Fibroblast of lung (primary cell): Measurements from ENCODE around the gene AATF. TPM values are rescaled to one million over a fixed set of nuclear protein-coding genes. Genes with fewer than 3 reads are reported as not detected.

Experiments
- DNase-seq, 2 donors: peaks; one replicate each; pipeline versions ENCODE4 v3.0.0 to v3.0.0-alpha.2; 2010; ENCODE audit warnings: low read depth in 2 of 2
- H2AFZ ChIP-seq: 2 replicates; pipeline ENCODE4 v1.5.1; 2012; ENCODE audit warnings: low read length, control low read depth, inconsistent platforms
- H3K27ac ChIP-seq: 2 replicates; pipeline ENCODE4 v1.5.1; 2011; ENCODE audit warnings: low read length, control low read depth; ENCODE audit not compliant: insufficient read depth
- H3K27me3 ChIP-seq: 2 replicates; pipeline ENCODE4 v1.5.1; 2011; ENCODE audit warnings: mild to moderate bottlenecking, low read length; ENCODE audit not compliant: control insufficient read depth, insufficient read depth
- H3K36me3 ChIP-seq: 2 replicates; pipeline ENCODE4 v1.5.1; 2011; ENCODE audit warnings: low read length; ENCODE audit not compliant: control insufficient read depth, insufficient read depth
- H3K4me1 ChIP-seq: 2 replicates; pipeline ENCODE4 v1.5.1; 2011; ENCODE audit warnings: low read length; ENCODE audit not compliant: control insufficient read depth, insufficient read depth; ENCODE audit errors: extremely low read depth
- H3K4me2 ChIP-seq: 2 replicates; pipeline ENCODE4 v1.5.1; 2011; ENCODE audit warnings: low read length, control low read depth; ENCODE audit not compliant: insufficient read depth; ENCODE audit errors: extremely low read depth
- H3K4me3 ChIP-seq, 4 experiments: fragments of 200-600 bp in 1 of 4; sonication (generic) in 1 of 4; replicated peaks in 1 of 4; 2 replicates each; pipeline ENCODE4 v1.5.1; 2011 to 2016; ENCODE audit warnings: low read length in 4 of 4, low read depth in 3 of 4, mild to moderate bottlenecking in 3 of 4, control low read depth in 2 of 4, inconsistent platforms in 1 of 4, mixed read lengths in 1 of 4; ENCODE audit not compliant: insufficient read depth in 1 of 4; ENCODE audit errors: control extremely low read depth in 1 of 4
- H3K79me2 ChIP-seq: 2 replicates; pipeline ENCODE4 v1.5.1; 2012; ENCODE audit warnings: mild to moderate bottlenecking, low read length, inconsistent platforms; ENCODE audit not compliant: control insufficient read depth, insufficient read depth
- H3K9ac ChIP-seq: 2 replicates; pipeline ENCODE4 v1.5.1; 2011; ENCODE audit warnings: mild to moderate bottlenecking, low read length, control low read depth; ENCODE audit not compliant: insufficient read depth
- H3K9me3 ChIP-seq: 2 replicates; pipeline ENCODE4 v1.5.1; 2012; ENCODE audit warnings: low read depth, low read length; ENCODE audit not compliant: control insufficient read depth, insufficient read depth
- H4K20me1 ChIP-seq: 2 replicates; pipeline ENCODE4 v1.5.1; 2011; ENCODE audit warnings: low read length; ENCODE audit not compliant: control insufficient read depth, insufficient read depth; ENCODE audit errors: extremely low read depth
- EZH2 ChIP-seq: IDR thresholded peaks from 2 replicates; pipeline ENCODE4 v1.5.1; 2012; ENCODE audit warnings: low read length, control low read depth, mild to moderate bottlenecking; ENCODE audit errors: missing control alignments
- polyA plus RNA-seq, 2 donors: library from polyadenylated mRNA; depleted of rRNA in 1 of 2; stranded (reverse) in 1 of 2; unstranded in 1 of 2; fragments of >200 nt; gene quantifications; 2 replicates each; pipeline ENCODE4 v1.2.1, GENCODE V29; 2011 to 2012; ENCODE audit warnings: missing spikeins in 1 of 2
- total RNA-seq: library from RNA; depleted of rRNA; stranded (reverse); fragments of >200 nt; gene quantifications from 2 replicates; pipeline ENCODE4 v1.2.1, GENCODE V29; 2014
- TF ChIP-seq, protein P1 (sequence below), 2 donors: IDR thresholded peaks in 1 of 2; conservative IDR thresholded peaks in 1 of 2; 1 replicate in 1 of 2; 2 replicates in 1 of 2; pipeline ENCODE4 v1.5.1; 2011 to 2012; ENCODE audit warnings: low read length in 2 of 2, control low read depth in 1 of 2, inconsistent platforms in 1 of 2, low read depth in 1 of 2, mild to moderate bottlenecking in 1 of 2

Gene AATF
- total and polyA plus RNA-seq, 2 donors (not counting 1 experiment from before 2014, with no cell fraction given): 11.9 to 30.7 TPM

DNA sequence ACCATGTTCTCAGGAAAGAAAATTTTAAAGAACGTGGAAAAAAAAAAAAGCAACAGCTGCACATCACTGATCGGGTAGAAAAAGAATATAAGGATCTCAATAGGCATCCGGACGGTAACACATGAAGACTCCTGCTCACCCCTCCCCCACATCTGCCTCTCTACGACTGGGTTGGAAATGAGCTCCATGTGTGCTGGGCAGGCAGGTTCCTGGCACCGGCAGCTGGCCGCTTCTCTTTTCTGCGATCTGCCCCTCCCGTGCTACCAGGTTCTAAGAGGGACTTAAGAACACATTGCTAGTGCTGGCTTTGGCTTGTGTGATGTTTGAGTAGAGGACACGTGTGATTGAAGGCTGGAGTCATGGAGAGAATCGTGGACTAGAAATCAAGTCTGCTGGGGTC, 115.5 kb downstream of the AATF start:
- no peaks in the 10 kb centered on the region for H3K79me2 ChIP-seq
- H3K9ac ChIP-seq: no peak overlapping the region
- no peaks in the 10 kb centered on the region for H3K9me3 ChIP-seq
- no peak for TF ChIP-seq EZH2
- TF ChIP-seq, protein P1, sequence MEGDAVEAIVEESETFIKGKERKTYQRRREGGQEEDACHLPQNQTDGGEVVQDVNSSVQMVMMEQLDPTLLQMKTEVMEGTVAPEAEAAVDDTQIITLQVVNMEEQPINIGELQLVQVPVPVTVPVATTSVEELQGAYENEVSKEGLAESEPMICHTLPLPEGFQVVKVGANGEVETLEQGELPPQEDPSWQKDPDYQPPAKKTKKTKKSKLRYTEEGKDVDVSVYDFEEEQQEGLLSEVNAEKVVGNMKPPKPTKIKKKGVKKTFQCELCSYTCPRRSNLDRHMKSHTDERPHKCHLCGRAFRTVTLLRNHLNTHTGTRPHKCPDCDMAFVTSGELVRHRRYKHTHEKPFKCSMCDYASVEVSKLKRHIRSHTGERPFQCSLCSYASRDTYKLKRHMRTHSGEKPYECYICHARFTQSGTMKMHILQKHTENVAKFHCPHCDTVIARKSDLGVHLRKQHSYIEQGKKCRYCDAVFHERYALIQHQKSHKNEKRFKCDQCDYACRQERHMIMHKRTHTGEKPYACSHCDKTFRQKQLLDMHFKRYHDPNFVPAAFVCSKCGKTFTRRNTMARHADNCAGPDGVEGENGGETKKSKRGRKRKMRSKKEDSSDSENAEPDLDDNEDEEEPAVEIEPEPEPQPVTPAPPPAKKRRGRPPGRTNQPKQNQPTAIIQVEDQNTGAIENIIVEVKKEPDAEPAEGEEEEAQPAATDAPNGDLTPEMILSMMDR (conservative IDR thresholded peaks at IDR 0.05 in 1 of 2, IDR thresholded peaks at IDR 0.05 in 1 of 2; ENCODE audit: low read depth in 1 of 2, low read length in 2 of 2): no peak
- H3K27me3 ChIP-seq: peaks cover 11% of the 10 kb centered on the region
- H3K4me1 ChIP-seq: peaks cover 6% of the 10 kb centered on the region
- H2AFZ ChIP-seq: no peak overlapping the region
- no peak overlapping the region for H3K4me3 ChIP-seq
- H3K27ac ChIP-seq: no peak overlapping the region
- DNase-seq: no peak
- H3K36me3 ChIP-seq: no peaks in the 10 kb centered on the region
- H3K4me2 ChIP-seq: no peak overlapping the region
- H4K20me1 ChIP-seq: no peaks in the 10 kb centered on the region

DNA sequence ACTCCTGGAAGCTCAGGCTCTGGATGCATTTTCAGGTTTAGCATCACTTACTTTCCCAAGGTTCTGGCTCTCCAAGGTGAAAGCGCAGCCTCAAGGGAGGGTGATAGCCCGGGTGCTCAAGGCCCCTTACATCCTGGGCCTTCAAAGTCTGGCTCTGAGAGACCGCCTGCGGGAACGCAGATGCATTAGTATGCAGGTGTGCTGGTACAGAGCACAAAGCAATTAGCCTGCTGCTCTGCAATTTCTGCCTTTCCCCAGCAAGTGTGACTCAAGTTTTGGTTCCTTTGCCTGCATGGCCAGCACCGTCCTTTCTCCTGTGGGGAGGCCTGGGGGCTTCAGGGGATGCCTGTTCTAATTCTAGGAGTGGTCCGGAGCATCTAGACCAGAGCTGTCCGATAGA, 116.2 kb downstream of the AATF start:
- Histone ChIP-seq H4K20me1 (no peaks in the 10 kb centered on the region), H3K27me3 (peaks cover 11% of the 10 kb centered on the region), H3K36me3 (no peaks in the 10 kb centered on the region), H3K27ac (no peak overlapping the region), H3K4me1 (peaks cover 6% of the 10 kb centered on the region), H2AFZ (no peak overlapping the region), H3K9ac (no peak overlapping the region), H3K79me2 (no peaks in the 10 kb centered on the region), H3K9me3 (no peaks in the 10 kb centered on the region), H3K4me2 (no peak overlapping the region), H3K4me3 (no peak overlapping the region)
- no peak for DNase-seq
- TF ChIP-seq, protein P1 (conservative IDR thresholded peaks at IDR 0.05 in 1 of 2, IDR thresholded peaks at IDR 0.05 in 1 of 2; ENCODE audit: low read depth in 1 of 2, low read length in 2 of 2): no peak
- TF ChIP-seq EZH2: no peak

DNA sequence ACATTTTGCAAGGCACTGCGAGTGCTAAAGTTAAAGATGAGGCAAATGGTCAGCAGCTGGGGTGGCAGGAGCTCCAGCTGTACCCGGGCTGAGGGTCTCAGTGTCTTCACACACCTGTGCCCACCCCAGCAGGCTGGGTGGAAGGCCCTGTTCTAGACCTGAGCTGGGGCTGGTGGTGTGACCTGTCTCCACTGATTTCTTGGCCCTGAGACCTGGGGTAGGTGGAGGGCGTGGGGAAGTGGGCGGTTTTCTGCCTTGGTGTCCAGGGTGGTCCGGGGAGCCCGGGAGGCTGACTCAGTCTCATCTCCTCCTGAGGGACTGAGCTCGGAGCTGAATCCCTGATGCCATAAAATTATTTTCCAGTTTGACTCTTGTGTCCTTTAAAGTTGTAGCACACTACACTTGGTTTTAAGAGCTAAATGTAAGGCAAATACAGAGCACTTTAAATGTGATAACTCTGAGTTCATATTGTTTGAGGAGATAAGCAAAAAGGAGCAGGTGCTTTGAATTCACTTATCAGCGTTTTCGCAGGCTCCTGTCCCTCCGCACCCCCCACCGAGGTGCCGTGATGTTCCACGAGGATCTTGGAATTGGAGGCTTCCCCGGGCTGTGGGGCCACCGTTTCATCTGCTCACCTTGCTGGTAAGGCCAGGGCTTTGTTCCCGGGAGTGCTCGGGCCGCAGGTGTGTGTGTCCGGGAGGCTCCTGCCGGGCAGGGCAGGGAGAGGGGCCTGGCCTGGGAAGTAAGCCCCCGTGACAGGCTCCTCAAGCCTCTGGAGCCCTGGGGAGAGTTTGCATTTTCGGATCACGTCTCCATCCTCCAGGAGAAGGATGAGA, 117.0 kb downstream of the AATF start:
- H3K27me3 ChIP-seq: peaks cover 11% of the 10 kb centered on the region
- H3K4me3 ChIP-seq: no peak overlapping the region
- peaks cover 6% of the 10 kb centered on the region for H3K4me1 ChIP-seq
- H3K36me3 ChIP-seq: no peaks in the 10 kb centered on the region
- no peak for DNase-seq
- H3K27ac ChIP-seq: no peak overlapping the region
- TF ChIP-seq, protein P1 (conservative IDR thresholded peaks at IDR 0.05 in 1 of 2, IDR thresholded peaks at IDR 0.05 in 1 of 2; ENCODE audit: low read depth in 1 of 2, low read length in 2 of 2): no peak
- TF ChIP-seq EZH2: no peak
- no peak overlapping the region for H3K9ac ChIP-seq
- H3K4me2 ChIP-seq: no peak overlapping the region
- H3K79me2 ChIP-seq: no peaks in the 10 kb centered on the region
- no peaks in the 10 kb centered on the region for H3K9me3 ChIP-seq
- no peak overlapping the region for H2AFZ ChIP-seq
- H4K20me1 ChIP-seq: no peaks in the 10 kb centered on the region
